HCT116 (cell line): ENCODE data around the gene PSEN2. TPM values are rescaled to one million over a fixed set of nuclear protein-coding genes. Genes with fewer than 3 reads are reported as not detected.

Source experiments
- ATAC-seq: fragments of 200-7000 bp; cut with Tn5 transposase; 2 replicates; pipeline ENCODE4 v1.9.1; 2020; ENCODE audit warnings: mild to moderate bottlenecking, moderate library complexity
- BruUV-seq: library from RNA; stranded (reverse); fragments of 400-500 nt; replicated peaks from 2 replicates; lab custom pipeline; 2021; lab: Mats Ljungman, UMichigan
- CTCF ChIA-PET: fragments of 300-600 bp; sonication (Branson Sonifier 250); formaldehyde crosslinking; loops from one replicate; lab custom pipeline; 2021; ENCODE audit warnings: antibody characterized with exemption; lab: Charles Lee
- POLR2A ChIA-PET: fragments of 300-600, 350-600 bp; sonication (Branson Sonifier 250); formaldehyde crosslinking; loops from one replicate; lab custom pipeline; 2021; ENCODE audit warnings: antibody characterized with exemption; lab: Charles Lee
- RAD21 ChIA-PET, 2 experiments: fragments of 300-600 bp; sonication (Branson Sonifier 250); formaldehyde crosslinking; loops; one replicate each; lab custom pipeline; 2023; ENCODE audit warnings: low total read pairs in 2 of 2; ENCODE audit not compliant: uncharacterized antibody in 2 of 2, unreplicated experiment in 2 of 2, low non-redundant PET in 1 of 2; lab: Charles Lee
- DNase-seq: peaks from one replicate; pipeline ENCODE4 v3.0.0-alpha.2; 2010; ENCODE audit warnings: low read depth, low spot score
- H2AFZ ChIP-seq: fragments of 200-600 bp; shearing (Covaris generic), sonication (generic); 2 replicates; pipeline ENCODE4 v1.6.1; 2017; ENCODE audit warnings: low read depth, mixed run types, mixed read lengths, antibody characterized with exemption, low read length; ENCODE audit not compliant: poor library complexity, severe bottlenecking
- H3K27ac ChIP-seq: 2 replicates; pipeline ENCODE4 v1.5.1; 2012; ENCODE audit warnings: low read depth, low read length
- H3K27me3 ChIP-seq: fragments of 200-600 bp; sonication (generic); 2 replicates; pipeline ENCODE4 v1.6.1; 2016; ENCODE audit warnings: mixed run types, low read length, mixed read lengths; ENCODE audit not compliant: insufficient read depth
- H3K36me3 ChIP-seq, 2 experiments: fragments of 200-500 bp in 1 of 2; fragments of 200-600 bp in 1 of 2; sonication (Bioruptor generic) in 1 of 2; sonication (generic) in 1 of 2; 2 replicates each; pipeline versions ENCODE4 v1.5.1 to v1.6.1; 2014 to 2016; ENCODE audit warnings: low read length in 2 of 2, inconsistent platforms in 1 of 2, mixed read lengths in 1 of 2, mixed run types in 1 of 2; ENCODE audit not compliant: insufficient read depth in 2 of 2, control insufficient read depth in 1 of 2
- H3K4me1 ChIP-seq, 2 experiments: fragments of 200-600 bp in 1 of 2; sonication (generic) in 1 of 2; 2 replicates each; pipeline versions ENCODE4 v1.5.1 to v1.6.1; 2012 to 2017; ENCODE audit warnings: low read length in 2 of 2, inconsistent platforms in 1 of 2, mild to moderate bottlenecking in 1 of 2, mixed read lengths in 1 of 2, mixed run types in 1 of 2, moderate library complexity in 1 of 2; ENCODE audit not compliant: insufficient read depth in 2 of 2, control insufficient read depth in 1 of 2
- H3K4me2 ChIP-seq: fragments of 200-600 bp; sonication (generic); 2 replicates; pipeline ENCODE4 v1.6.1; 2017; ENCODE audit warnings: mixed run types, low read length, mixed read lengths
- H3K4me3 ChIP-seq, 2 experiments: fragments of 200-600 bp in 1 of 2; sonication (generic) in 1 of 2; replicated peaks in 1 of 2; 2 replicates each; pipeline ENCODE4 v1.5.1; 2011 to 2016; ENCODE audit warnings: low read length in 2 of 2, control low read depth in 1 of 2, low read depth in 1 of 2, mild to moderate bottlenecking in 1 of 2, mixed read lengths in 1 of 2, mixed run types in 1 of 2
- H3K79me2 ChIP-seq: fragments of 200-600 bp; sonication (generic); 2 replicates; pipeline ENCODE4 v1.6.1; 2017; ENCODE audit warnings: mild to moderate bottlenecking, mixed run types, low read length, moderate library complexity, mixed read lengths; ENCODE audit not compliant: insufficient read depth
- H3K9ac ChIP-seq: fragments of 200-600 bp; sonication (generic); 2 replicates; pipeline ENCODE4 v1.6.1; 2016; ENCODE audit warnings: low read length, mixed read lengths
- H3K9me2 ChIP-seq: fragments of 200-600 bp; sonication (generic), shearing (Covaris generic); 2 replicates; pipeline ENCODE4 v1.6.1; 2017; ENCODE audit warnings: mixed run types, mild to moderate bottlenecking, moderate library complexity; ENCODE audit not compliant: insufficient read depth
- H3K9me3 ChIP-seq, 2 experiments: fragments of 200-500 bp in 1 of 2; fragments of 200-600 bp in 1 of 2; sonication (Bioruptor generic) in 1 of 2; sonication (generic) in 1 of 2; 2 replicates each; pipeline ENCODE4 v1.6.1; 2014 to 2017; ENCODE audit warnings: low read length in 2 of 2, mixed read lengths in 2 of 2, inconsistent platforms in 1 of 2, low read depth in 1 of 2, mild to moderate bottlenecking in 1 of 2, mixed run types in 1 of 2, moderate library complexity in 1 of 2; ENCODE audit not compliant: control insufficient read depth in 1 of 2, insufficient read depth in 1 of 2
- H4K20me1 ChIP-seq: fragments of 200-600 bp; sonication (generic), shearing (Covaris generic); 2 replicates; pipeline ENCODE4 v1.6.1; 2017; ENCODE audit warnings: mixed run types, mild to moderate bottlenecking, moderate library complexity; ENCODE audit not compliant: insufficient read depth
- ATF3 ChIP-seq: IDR thresholded peaks from 2 replicates; pipeline ENCODE4 v1.6.1; 2012
- CTCF ChIP-seq, 3 experiments: fragments of 200-600 bp in 1 of 3; sonication (generic) in 1 of 3; IDR thresholded peaks in 2 of 3; conservative IDR thresholded peaks in 1 of 3; 2 replicates each; pipeline ENCODE4 v1.5.1; 2012 to 2017; ENCODE audit warnings: low read depth in 2 of 3, low read length in 2 of 3, antibody characterized with exemption in 1 of 3, borderline replicate concordance in 1 of 3, control low read depth in 1 of 3, mild to moderate bottlenecking in 1 of 3, mixed read lengths in 1 of 3, mixed run types in 1 of 3, moderate library complexity in 1 of 3; ENCODE audit not compliant: insufficient read depth in 1 of 3
- EGR1 ChIP-seq: IDR thresholded peaks from 2 replicates; pipeline ENCODE4 v1.6.1; 2012; ENCODE audit warnings: low read depth
- EZH2 ChIP-seq: fragments of 200-600 bp; sonication (generic); IDR thresholded peaks from 2 replicates; pipeline ENCODE4 v1.6.1; 2017; ENCODE audit warnings: antibody characterized with exemption, mixed run types
- FOSL1 ChIP-seq: IDR thresholded peaks from 2 replicates; pipeline ENCODE4 v1.6.1; 2012; ENCODE audit warnings: low read depth
- JUND ChIP-seq: IDR thresholded peaks from 2 replicates; pipeline ENCODE4 v1.6.1; 2012
- RAD21 ChIP-seq: IDR thresholded peaks from 2 replicates; pipeline ENCODE4 v1.6.1; 2012; ENCODE audit warnings: low read depth, mild to moderate bottlenecking
- REST ChIP-seq: IDR thresholded peaks from 2 replicates; pipeline ENCODE4 v1.6.1; 2012; ENCODE audit warnings: low read depth
- SIN3A ChIP-seq: IDR thresholded peaks from 2 replicates; pipeline ENCODE4 v1.6.1; 2012; ENCODE audit warnings: low read depth
- SP1 ChIP-seq: IDR thresholded peaks from 2 replicates; pipeline ENCODE4 v1.6.1; 2012; ENCODE audit warnings: low read depth
- SRF ChIP-seq: IDR thresholded peaks from 2 replicates; pipeline ENCODE4 v1.6.1; 2012; ENCODE audit warnings: low read depth
- YY1 ChIP-seq: IDR thresholded peaks from 2 replicates; pipeline ENCODE4 v1.6.1; 2011; ENCODE audit warnings: low read length, low read depth, moderate library complexity, mild to moderate bottlenecking; ENCODE audit not compliant: insufficient replicate concordance; ENCODE audit errors: extremely low read depth
- ZFX ChIP-seq: fragments of 450-650 bp; IDR thresholded peaks from 2 replicates; pipeline ENCODE4 v1.6.1; 2017
- ZNF274 ChIP-seq: fragments of 200-500 bp; sonication (Bioruptor generic); IDR thresholded peaks from 2 replicates; pipeline ENCODE4 v1.6.1; 2014; ENCODE audit warnings: mild to moderate bottlenecking, low read depth, low read length, inconsistent platforms
- intact Hi-C: fragments of 100-400 bp; cut with micrococcal nuclease; formaldehyde crosslinking; loops from 2 replicates; pipeline ENCODE4 v1.10.0; 2022
- total RNA-seq: library from RNA; stranded (reverse); gene quantifications from one replicate; pipeline ENCODE4 v1.2.1, GENCODE V29; 2021; ENCODE audit not compliant: unreplicated experiment

The PSEN2 gene
- total RNA-seq, 1 experiment from 2014 or later, result 28.5 TPM

GRCh38 chr1:226919995-226920394, 49.6 kb downstream of the PSEN2 start:
- Histone ChIP-seq H4K20me1 (no peaks in the 10 kb centered on the region), H3K79me2 (no peaks in the 10 kb centered on the region), H3K9ac (no peak overlapping the region), H3K36me3 (no peaks in the 10 kb centered on the region), H3K4me3 (no peak overlapping the region), H3K27me3 (no peaks in the 10 kb centered on the region), H3K4me1 (no peaks in the 10 kb centered on the region), H3K4me2 (no peak overlapping the region), H3K27ac (no peak overlapping the region), H2AFZ (no peak overlapping the region), H3K9me3 (no peaks in the 10 kb centered on the region), H3K9me2 (no peaks in the 10 kb centered on the region)
- TF ChIP-seq FOSL1 (no peak), EGR1 (no peak), ATF3 (no peak), RAD21 (no peak), JUND (no peak), ZFX (no peak), EZH2 (no peak), REST (no peak), YY1 (no peak), SRF (no peak), CTCF (IDR thresholded peaks at IDR 0.05 in 2 of 3, conservative IDR thresholded peaks at IDR 0.05 in 1 of 3; ENCODE audit: borderline replicate concordance in 1 of 3, insufficient read depth in 1 of 3, low read depth in 2 of 3, low read length in 2 of 3) (no peak), ZNF274 (no peak), SP1 (no peak), SIN3A (no peak)
- BruUV-seq, result no TSS peak
- ChIA-PET CTCF (interaction anchor here (0.6 kb wide), 1 partner anchor 793 kb away, joined by 3 read pairs; no protein-coding TSS in a partner anchor), POLR2A (no interaction called here), RAD21 (no interaction called here)
- intact Hi-C loops, result no loop called here
- ATAC-seq (no peak), DNase-seq (no peak)
